ENCODE data around the gene CLCA4.
A peak's percentile ranks its signal among the peaks of the same experiment; 100 is the strongest.

CLCA4 gene

DNA sequence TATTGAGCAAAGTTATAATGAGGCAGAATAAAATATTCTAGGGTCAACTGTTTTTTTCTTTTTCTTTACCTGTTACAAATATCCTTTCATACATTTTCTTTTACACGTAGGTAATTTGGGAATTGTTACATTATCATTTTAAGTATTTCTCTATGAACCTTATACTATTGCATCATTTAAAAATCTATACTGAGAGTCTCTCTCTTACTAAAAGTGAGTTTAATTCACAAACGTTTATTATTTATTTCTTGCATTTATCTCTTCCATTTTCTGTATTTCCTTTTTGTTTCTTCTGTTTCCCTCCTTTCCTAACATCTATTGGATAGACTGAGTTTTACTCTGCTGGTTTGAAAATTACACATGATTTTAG is 25.4 kb upstream of the CLCA4 start:
- Histone ChIP-seq H3K27me3 (ENCODE audit: control insufficient read depth in 3 of 3, insufficient read depth in 3 of 3, low read depth in 1 of 3, low read length in 3 of 3) (no peaks in the 10 kb centered on the region), H2BK15ac (ENCODE audit: low read length) (no peak overlapping the region), H3K18ac (ENCODE audit: low read length) (no peak overlapping the region), H2BK120ac (ENCODE audit: low read depth, low read length) (no peak overlapping the region), H2BK12ac (ENCODE audit: low read length) (no peak overlapping the region), H3K9ac (ENCODE audit: low read depth, low read length, poor library complexity) (no peak overlapping the region), H4K91ac (ENCODE audit: low read depth, low read length, poor library complexity) (no peak overlapping the region), H3K14ac (ENCODE audit: low read length) (no peak overlapping the region), H3K79me1 (ENCODE audit: low read depth, low read length) (no peaks in the 10 kb centered on the region), H3K4ac (ENCODE audit: low read length) (no peak overlapping the region), H3K4me1 (ENCODE audit: control insufficient read depth in 2 of 2, insufficient read depth in 1 of 2, low read depth in 1 of 2, low read length in 2 of 2) (no peaks in the 10 kb centered on the region), H3K23ac (ENCODE audit: low read depth, low read length, poor library complexity) (no peak overlapping the region), H2AFZ (ENCODE audit: low read length) (no peak overlapping the region), H2AK5ac (ENCODE audit: low read depth, low read length) (no peak overlapping the region), H3K27ac (replicated peaks; ENCODE audit: low read length) (no peak overlapping the region), H3K4me3 (ENCODE audit: low read length in 2 of 2) (no peak overlapping the region), H2BK5ac (ENCODE audit: low read length) (no peak overlapping the region), H3K36me3 (replicated peaks in 1 of 2; ENCODE audit: control insufficient read depth in 2 of 2, insufficient read depth in 2 of 2, low read length in 2 of 2) (no peaks in the 10 kb centered on the region), H4K8ac (ENCODE audit: low read depth, low read length) (no peak overlapping the region), H3K9me3 (replicated peaks in 1 of 2; ENCODE audit: control insufficient read depth in 2 of 2, insufficient read depth in 1 of 2, low read depth in 1 of 2, low read length in 2 of 2) (peaks cover 0 to 2% of the 10 kb centered on the region in 2 donors), H3K4me2 (ENCODE audit: insufficient read depth, low read length, poor library complexity, severe bottlenecking) (no peak overlapping the region)
- WGBS, 2 donors (ENCODE audit: extremely low coverage in 2 of 2, insufficient read length in 2 of 2, insufficient replicate concordance in 1 of 2): no CpG with 5 or more reads among the region's 2 CpGs
- no peak for DNase-seq (ENCODE audit: low spot score)

GRCh38 chr1:86522240-86522639 is 24.6 kb upstream of the CLCA4 start:
- H3K9me3 ChIP-seq (replicated peaks in 1 of 2; ENCODE audit: control insufficient read depth in 2 of 2, insufficient read depth in 1 of 2, low read depth in 1 of 2, low read length in 2 of 2): peaks cover 0 to 2% of the 10 kb centered on the region in 2 donors
- DNase-seq (ENCODE audit: low spot score): no peak
- H2AFZ ChIP-seq (ENCODE audit: low read length): no peak overlapping the region
- H3K79me1 ChIP-seq (ENCODE audit: low read depth, low read length): no peaks in the 10 kb centered on the region
- no peak overlapping the region for H2AK5ac ChIP-seq (ENCODE audit: low read depth, low read length)
- H2BK12ac ChIP-seq (ENCODE audit: low read length): no peak overlapping the region
- no peak overlapping the region for H3K14ac ChIP-seq (ENCODE audit: low read length)
- no peak overlapping the region for H3K9ac ChIP-seq (ENCODE audit: low read depth, low read length, poor library complexity)
- peak overlapping the region; percentile 93 for H4K8ac ChIP-seq (ENCODE audit: low read depth, low read length)
- H3K23ac ChIP-seq (ENCODE audit: low read depth, low read length, poor library complexity): no peak overlapping the region
- H3K4ac ChIP-seq (ENCODE audit: low read length): no peak overlapping the region
- H3K4me3 ChIP-seq (ENCODE audit: low read length in 2 of 2): no peak overlapping the region
- H2BK120ac ChIP-seq (ENCODE audit: low read depth, low read length): no peak overlapping the region
- H4K91ac ChIP-seq (ENCODE audit: low read depth, low read length, poor library complexity): no peak overlapping the region
- no peak overlapping the region for H3K27ac ChIP-seq (replicated peaks; ENCODE audit: low read length)
- no peak overlapping the region for H3K4me2 ChIP-seq (ENCODE audit: insufficient read depth, low read length, poor library complexity, severe bottlenecking)
- H3K36me3 ChIP-seq (replicated peaks in 1 of 2; ENCODE audit: control insufficient read depth in 2 of 2, insufficient read depth in 2 of 2, low read length in 2 of 2): no peaks in the 10 kb centered on the region
- WGBS, 2 donors (ENCODE audit: extremely low coverage in 2 of 2, insufficient read length in 2 of 2, insufficient replicate concordance in 1 of 2): no CpG with 5 or more reads among the region's 3 CpGs
- no peaks in the 10 kb centered on the region for H3K27me3 ChIP-seq (ENCODE audit: control insufficient read depth in 3 of 3, insufficient read depth in 3 of 3, low read depth in 1 of 3, low read length in 3 of 3)
- no peaks in the 10 kb centered on the region for H3K4me1 ChIP-seq (ENCODE audit: control insufficient read depth in 2 of 2, insufficient read depth in 1 of 2, low read depth in 1 of 2, low read length in 2 of 2)
- no peak overlapping the region for H2BK5ac ChIP-seq (ENCODE audit: low read length)
- no peak overlapping the region for H3K18ac ChIP-seq (ENCODE audit: low read length)
- H2BK15ac ChIP-seq (ENCODE audit: low read length): no peak overlapping the region

- Histone ChIP-seq H3K36me3 (replicated peaks in 1 of 2; ENCODE audit: control insufficient read depth in 2 of 2, insufficient read depth in 2 of 2, low read length in 2 of 2) (no peaks in the 10 kb centered on the region), H3K9ac (ENCODE audit: low read depth, low read length, poor library complexity) (no peak overlapping the region), H3K23ac (ENCODE audit: low read depth, low read length, poor library complexity) (no peak overlapping the region), H3K14ac (ENCODE audit: low read length) (peak overlapping the region; percentile 77), H3K79me1 (ENCODE audit: low read depth, low read length) (no peaks in the 10 kb centered on the region), H2AK5ac (ENCODE audit: low read depth, low read length) (no peak overlapping the region), H3K4ac (ENCODE audit: low read length) (no peak overlapping the region), H2BK120ac (ENCODE audit: low read depth, low read length) (no peak overlapping the region), H3K4me1 (ENCODE audit: control insufficient read depth in 2 of 2, insufficient read depth in 1 of 2, low read depth in 1 of 2, low read length in 2 of 2) (no peaks in the 10 kb centered on the region), H2BK5ac (ENCODE audit: low read length) (no peak overlapping the region), H3K18ac (ENCODE audit: low read length) (no peak overlapping the region), H2AFZ (ENCODE audit: low read length) (no peak overlapping the region), H3K4me2 (ENCODE audit: insufficient read depth, low read length, poor library complexity, severe bottlenecking) (no peak overlapping the region), H4K91ac (ENCODE audit: low read depth, low read length, poor library complexity) (peak overlapping the region; percentile 46), H4K8ac (ENCODE audit: low read depth, low read length) (no peak overlapping the region), H3K27ac (replicated peaks; ENCODE audit: low read length) (no peak overlapping the region), H3K9me3 (replicated peaks in 1 of 2; ENCODE audit: control insufficient read depth in 2 of 2, insufficient read depth in 1 of 2, low read depth in 1 of 2, low read length in 2 of 2) (peaks cover 0 to 2% of the 10 kb centered on the region in 2 donors), H2BK12ac (ENCODE audit: low read length) (no peak overlapping the region), H2BK15ac (ENCODE audit: low read length) (no peak overlapping the region), H3K4me3 (ENCODE audit: low read length in 2 of 2) (no peak overlapping the region), H3K27me3 (ENCODE audit: control insufficient read depth in 3 of 3, insufficient read depth in 3 of 3, low read depth in 1 of 3, low read length in 3 of 3) (no peaks in the 10 kb centered on the region)
- WGBS, 2 donors (ENCODE audit: extremely low coverage in 2 of 2, insufficient read length in 2 of 2, insufficient replicate concordance in 1 of 2): no CpG with 5 or more reads among the region's 32 CpGs
- no peak for DNase-seq (ENCODE audit: low spot score)
Measured at GRCh38 chr1:86523670-86524354, 23.1 kb upstream of the CLCA4 start.

GRCh38 chr1:86527306-86527705 is 19.6 kb upstream of the CLCA4 start:
- Histone ChIP-seq H3K4me1 (ENCODE audit: control insufficient read depth in 2 of 2, insufficient read depth in 1 of 2, low read depth in 1 of 2, low read length in 2 of 2) (no peaks in the 10 kb centered on the region), H4K8ac (ENCODE audit: low read depth, low read length) (no peak overlapping the region), H3K9me3 (replicated peaks in 1 of 2; ENCODE audit: control insufficient read depth in 2 of 2, insufficient read depth in 1 of 2, low read depth in 1 of 2, low read length in 2 of 2) (peaks cover 0 to 2% of the 10 kb centered on the region in 2 donors), H2BK5ac (ENCODE audit: low read length) (no peak overlapping the region), H3K23ac (ENCODE audit: low read depth, low read length, poor library complexity) (no peak overlapping the region), H4K91ac (ENCODE audit: low read depth, low read length, poor library complexity) (no peak overlapping the region), H3K4me2 (ENCODE audit: insufficient read depth, low read length, poor library complexity, severe bottlenecking) (no peak overlapping the region), H2BK12ac (ENCODE audit: low read length) (no peak overlapping the region), H2BK15ac (ENCODE audit: low read length) (no peak overlapping the region), H3K79me1 (ENCODE audit: low read depth, low read length) (no peaks in the 10 kb centered on the region), H3K4me3 (ENCODE audit: low read length in 2 of 2) (no peak overlapping the region), H3K18ac (ENCODE audit: low read length) (no peak overlapping the region), H3K9ac (ENCODE audit: low read depth, low read length, poor library complexity) (no peak overlapping the region), H3K27ac (replicated peaks; ENCODE audit: low read length) (no peak overlapping the region), H2BK120ac (ENCODE audit: low read depth, low read length) (no peak overlapping the region), H3K27me3 (ENCODE audit: control insufficient read depth in 3 of 3, insufficient read depth in 3 of 3, low read depth in 1 of 3, low read length in 3 of 3) (no peaks in the 10 kb centered on the region), H3K14ac (ENCODE audit: low read length) (no peak overlapping the region), H3K4ac (ENCODE audit: low read length) (no peak overlapping the region), H2AFZ (ENCODE audit: low read length) (no peak overlapping the region), H2AK5ac (ENCODE audit: low read depth, low read length) (no peak overlapping the region), H3K36me3 (replicated peaks in 1 of 2; ENCODE audit: control insufficient read depth in 2 of 2, insufficient read depth in 2 of 2, low read length in 2 of 2) (no peaks in the 10 kb centered on the region)
- WGBS, 2 donors (ENCODE audit: extremely low coverage in 2 of 2, insufficient read length in 2 of 2, insufficient replicate concordance in 1 of 2): no CpG with 5 or more reads among the region's 4 CpGs
- DNase-seq (ENCODE audit: low spot score): no peak
